ENCODE data around the gene WDR38.

Gene WDR38

DNA sequence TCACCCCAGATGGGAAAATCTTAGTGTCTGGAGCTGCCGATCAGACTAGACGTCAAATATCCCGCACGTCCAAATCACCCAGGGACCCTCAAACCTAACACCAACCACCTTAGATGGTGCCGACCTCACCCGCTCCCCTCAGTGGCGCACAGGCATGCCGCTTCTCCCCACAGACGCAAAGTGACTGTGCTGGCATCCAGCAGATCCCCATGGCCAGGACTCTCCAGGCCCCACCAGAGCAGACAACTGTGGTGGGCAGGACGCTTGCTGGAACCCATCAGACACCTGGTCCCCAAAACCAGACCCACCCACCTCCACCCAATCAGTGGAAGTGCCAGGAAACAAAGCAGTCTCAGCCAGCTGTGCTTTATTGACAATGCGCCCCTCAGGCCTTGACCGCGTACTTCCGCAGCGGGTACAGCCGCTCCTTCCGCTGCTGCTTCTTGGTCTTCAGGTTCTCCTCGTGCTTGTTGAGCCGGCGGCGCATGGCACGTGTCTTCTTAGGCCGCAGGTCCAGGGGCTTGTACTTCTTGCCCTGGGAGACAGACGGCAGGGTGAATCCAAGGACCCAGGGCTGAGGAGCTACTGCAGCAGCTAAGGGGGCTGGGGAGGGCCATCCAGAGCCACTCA is 4.4 kb downstream of the WDR38 start:
- no peak for DNase-seq (ENCODE audit: low read depth, low spot score)

DNA sequence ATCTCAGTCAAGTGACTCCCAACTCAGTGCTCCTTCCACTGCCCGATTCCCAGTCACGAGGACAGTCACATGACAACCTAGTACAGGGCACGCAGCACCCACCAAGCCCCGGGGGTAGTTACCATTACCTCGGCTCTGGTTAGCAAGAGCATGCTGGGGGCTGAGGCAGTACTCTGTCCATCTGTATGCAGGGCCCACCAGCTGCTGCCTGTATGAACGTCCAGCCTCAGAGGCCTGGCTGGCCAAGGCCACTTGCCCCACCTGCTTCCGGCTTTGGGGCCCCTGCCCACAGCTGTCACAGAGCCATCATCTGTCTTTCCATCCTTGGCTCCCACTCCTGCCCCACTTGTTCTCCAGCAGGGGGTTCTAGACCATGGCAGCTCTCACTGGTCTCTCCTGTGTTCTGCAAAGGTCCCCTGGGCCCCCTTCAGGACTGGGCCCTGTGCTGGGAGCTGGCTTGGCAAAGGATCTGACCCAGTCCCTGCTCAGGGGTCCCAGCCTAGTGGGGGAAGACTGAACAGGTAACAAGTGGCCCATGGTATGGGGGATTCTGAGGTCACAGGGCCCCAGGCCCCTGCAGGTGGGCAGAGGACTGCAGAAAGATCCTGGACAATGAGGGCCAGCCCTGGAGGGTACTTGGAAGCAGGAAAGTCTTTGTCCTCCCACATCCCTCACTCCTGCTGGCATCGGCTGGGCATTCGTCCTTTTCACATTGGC is 5.2 kb downstream of the WDR38 start:
- DNase-seq (ENCODE audit: low read depth, low spot score), result no peak

DNA sequence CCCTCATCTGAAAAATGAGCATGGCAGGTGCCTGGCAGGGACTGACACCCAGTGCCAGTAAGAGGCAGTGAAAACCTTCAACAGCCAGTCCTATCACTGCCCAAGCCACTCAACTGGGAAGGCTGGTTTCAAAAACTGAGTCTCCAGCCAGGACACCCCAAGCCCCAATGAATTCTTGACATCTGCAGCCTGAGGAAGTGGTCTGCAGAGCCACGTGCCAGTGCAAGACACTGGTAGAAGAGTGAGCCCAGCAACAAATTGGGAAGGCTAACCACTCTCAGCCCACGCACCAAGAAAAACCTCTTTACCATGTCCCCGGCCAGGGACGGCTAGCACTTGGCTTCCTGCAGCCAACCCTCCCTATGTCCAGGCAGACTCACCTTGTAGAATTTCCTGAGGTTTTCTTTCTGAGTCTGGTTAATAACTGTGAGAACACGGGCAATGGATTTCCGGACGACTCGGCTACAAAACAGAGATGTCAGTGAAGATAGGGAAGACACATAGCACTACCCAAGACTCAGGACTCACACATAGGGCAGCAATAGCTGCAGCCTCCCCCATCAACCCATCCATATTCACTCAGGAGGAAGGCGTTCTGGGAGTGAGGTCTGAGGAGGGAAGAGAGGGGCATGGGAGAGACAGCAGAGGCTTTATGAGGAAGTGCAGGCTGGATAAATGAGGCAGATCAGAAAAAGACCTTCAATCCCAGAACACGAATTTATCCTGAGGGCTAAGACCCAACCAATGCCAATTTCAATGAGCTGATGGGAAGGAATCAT is 6.7 kb downstream of the WDR38 start:
- DNase-seq (ENCODE audit: low read depth, low spot score), result no peak

DNA sequence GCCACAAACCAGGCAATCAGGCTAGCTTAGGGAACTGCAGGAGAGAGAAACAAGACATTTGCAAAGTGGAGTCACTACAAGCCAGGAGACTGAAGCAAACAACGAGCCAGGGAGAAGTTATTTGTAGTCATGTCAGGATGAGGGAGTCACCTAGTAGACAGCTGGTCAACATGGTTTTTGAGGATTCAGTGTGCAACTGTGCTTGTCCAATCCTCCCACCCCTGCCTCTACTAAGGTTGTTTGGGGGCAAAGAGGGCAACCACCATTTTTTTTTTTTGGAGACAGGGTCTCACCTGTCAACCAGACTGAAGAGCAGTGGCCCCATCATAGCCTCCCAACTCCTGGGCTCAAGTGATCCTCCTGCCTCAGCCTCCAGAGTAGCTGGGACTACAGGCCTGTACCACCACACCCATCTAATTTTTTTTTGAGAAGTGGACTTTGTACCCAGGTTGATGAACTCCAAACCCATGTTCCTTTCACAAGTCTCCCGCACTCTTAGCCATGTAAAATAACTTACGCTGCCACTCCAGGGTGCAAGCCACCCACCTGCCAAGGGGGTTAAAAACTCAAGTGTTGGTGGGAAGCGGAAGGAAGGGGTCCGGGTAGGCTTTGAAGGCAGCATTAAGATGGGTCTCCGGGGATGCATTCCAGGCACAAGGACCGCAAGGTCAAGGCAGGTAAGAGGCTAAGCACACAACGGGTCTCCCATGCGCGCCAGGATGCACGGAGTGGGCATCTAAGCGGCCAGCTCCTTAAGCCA is 7.5 kb downstream of the WDR38 start:
- DNase-seq (ENCODE audit: low read depth, low spot score), result no peak

DNA sequence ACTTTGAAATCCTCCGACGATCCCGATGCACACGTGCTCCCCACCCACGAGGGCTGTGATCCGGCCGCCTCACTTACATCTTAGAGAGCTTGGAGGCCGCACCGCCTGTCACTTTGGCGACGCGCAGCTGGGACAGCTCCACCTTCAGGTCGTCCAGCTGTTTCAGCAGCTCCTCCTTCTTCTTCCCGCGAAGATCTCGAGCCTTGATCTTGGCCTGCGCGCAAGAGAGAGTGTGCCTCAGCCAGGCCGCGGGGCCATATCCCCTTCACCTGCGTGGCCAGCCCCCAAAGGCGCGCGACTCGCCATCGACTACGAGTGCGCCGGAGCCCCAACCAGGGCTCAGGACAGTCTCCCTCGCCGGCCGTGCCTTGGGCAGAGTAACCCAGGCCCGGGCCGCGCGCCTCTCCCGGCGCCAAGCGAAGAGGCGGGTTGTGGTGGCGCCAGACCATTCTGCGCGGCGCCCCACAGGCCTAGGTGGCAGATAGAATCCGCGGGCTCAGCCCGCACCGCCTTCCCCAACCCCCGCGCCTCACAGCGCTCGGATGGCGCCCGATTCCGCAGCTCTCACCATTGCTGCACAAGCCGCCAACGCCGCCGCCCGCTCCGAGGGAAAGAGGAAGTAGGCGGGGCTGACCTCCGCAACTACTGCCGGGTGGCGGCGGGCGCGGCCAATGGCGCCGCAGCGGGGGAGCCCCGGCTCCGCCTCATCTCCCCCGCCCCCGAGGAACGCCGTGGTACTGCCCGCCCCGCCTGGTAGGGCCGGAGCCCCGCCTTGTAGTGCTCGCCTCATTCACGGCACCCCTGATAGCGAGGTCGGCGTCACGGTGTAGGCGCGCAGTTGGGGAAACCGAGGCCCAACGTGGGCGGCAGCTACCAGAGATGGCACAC is 8.3 kb downstream of the WDR38 start, which contains the start of the genes ARPC5L and RPL35:
Gene ARPC5L, plus strand, starts transcription at position 789 of the 888 bp plus-strand sequence. CDS start 7,161 bp downstream, outside the sequence.
Gene RPL35, minus strand, starts transcription at position 616 of the 888 bp plus-strand sequence. Its CDS starts 45 bp downstream, at position 571.
- DNase-seq (ENCODE audit: low read depth, low spot score), result no peak

DNA sequence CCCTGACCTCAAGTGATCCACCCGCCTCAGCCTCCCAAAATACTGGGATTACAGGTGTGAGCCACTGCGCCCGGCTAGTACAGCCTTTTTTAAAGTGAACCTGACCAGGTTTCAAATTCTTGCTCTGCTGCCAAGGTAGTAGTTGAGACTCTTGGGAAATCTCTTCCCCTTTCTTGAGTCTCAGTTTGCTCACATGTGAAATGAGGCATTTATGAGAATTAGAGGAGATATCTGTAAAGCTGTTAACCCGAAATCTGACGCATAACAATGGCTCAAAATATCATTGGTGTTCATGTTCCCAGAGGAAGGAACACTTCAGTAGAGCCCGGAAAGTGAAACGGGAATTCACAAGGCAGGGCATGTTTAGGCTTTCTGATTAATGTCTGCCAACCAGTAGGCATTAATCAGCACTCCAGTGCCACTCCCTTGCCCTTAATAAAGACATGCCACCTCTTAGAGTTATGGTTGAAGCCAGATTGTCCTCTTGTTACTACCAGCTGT is 10.2 kb downstream of the WDR38 start:
- no peak for DNase-seq (ENCODE audit: low read depth, low spot score)

DNA sequence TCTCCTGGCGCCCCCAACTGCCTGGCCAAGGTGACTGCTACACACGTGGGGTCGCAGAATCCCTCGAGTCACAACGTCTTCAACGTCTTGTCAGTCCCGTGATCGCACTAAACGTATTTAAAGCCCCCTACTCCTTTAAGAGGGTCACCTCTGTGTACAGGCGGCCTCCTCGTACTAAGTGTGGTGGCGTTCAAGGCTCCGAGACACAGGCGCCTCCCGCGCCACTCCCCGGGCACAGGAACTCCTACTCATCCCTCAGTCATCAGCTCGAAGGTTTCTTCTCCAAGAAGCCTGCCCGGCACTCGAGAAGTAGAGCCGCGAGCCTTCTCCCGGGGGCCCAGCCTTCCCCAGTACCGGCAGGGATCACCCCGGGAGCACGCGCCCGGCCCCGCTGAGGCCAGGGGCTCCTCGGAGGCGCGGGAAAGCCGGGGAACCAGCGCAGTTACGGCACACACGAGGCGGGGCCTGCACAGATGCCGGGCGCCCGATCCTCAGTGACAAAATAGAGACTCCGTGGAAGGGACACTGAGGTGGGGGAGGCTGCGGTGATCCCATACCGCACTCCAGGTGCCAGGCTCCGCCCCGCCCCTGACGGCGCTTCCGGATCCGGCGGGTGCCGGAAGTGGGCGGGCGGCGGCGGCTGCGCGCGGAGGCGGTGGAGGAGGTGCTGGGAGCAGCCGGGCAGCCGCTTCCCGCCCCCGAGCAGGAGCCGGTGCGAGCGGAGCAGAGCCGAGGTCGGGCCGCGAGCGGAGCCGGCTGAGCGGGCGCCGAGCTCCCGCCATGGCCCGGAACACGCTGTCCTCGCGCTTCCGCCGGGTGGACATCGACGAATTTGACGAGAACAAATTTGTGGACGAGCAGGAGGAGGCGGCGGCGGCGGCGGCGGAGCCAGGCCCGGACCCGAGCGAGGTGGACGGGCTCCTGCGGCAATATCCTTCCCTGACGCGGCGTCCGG is 15.5 kb downstream of the WDR38 start:
- DNase-seq (ENCODE audit: low read depth, low spot score), result no peak

DNA sequence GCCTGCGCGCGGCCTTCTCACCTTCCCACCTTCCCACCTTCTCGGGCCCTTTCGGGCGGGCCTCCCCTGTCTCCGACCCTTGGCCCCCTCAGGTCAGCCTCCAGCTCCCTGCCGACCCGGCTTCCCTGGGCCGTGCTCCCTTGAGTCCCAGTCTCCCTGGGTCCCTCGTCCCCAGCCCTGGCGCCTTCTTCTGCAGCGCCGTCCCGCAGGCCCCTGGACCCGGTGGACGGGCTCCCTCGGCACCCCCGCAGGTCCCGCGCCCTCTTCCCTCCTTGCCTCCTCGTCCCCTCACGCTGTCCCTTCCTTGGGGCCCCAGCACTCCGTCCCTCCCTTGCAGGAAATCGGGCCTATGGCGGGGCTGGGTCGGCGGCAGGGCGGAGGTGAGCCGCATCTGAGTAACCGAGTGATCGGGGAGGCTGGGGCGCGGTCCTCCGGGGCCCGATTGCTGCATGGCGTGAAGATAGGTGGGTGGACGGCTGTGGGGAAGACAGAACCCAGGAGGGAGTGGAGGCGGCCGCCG is 16.3 kb downstream of the WDR38 start:
- DNase-seq (ENCODE audit: low read depth, low spot score), result no peak

DNA sequence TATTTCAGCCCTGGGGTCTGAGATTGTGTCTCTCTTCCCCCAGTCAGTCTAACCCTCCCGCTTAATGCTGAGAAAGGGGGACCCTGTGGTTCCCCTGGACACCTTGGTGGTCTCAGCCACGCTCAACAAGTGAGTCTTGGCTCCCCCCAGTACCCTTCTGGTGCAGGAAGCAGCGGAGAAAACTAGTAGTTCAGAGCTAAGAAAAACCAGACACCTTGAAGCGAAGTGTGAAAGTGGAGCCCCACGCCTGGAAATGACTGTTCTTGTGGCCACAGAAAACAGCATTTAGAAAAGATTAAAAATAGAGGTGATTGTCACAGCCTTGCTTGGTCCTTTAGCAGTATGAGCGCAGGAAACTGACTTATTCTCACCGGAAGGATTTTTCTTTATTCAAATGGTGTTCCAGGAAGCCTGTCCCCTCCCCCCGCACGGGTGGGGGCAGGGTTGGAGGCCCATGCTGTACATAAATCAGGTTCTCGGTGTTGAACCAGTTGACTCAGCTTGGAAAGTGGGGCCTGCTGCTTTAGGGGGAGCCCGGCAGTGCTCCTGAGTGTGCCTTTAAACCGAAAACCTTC is 16.8 kb downstream of the WDR38 start:
- no peak for DNase-seq (ENCODE audit: low read depth, low spot score)

DNA sequence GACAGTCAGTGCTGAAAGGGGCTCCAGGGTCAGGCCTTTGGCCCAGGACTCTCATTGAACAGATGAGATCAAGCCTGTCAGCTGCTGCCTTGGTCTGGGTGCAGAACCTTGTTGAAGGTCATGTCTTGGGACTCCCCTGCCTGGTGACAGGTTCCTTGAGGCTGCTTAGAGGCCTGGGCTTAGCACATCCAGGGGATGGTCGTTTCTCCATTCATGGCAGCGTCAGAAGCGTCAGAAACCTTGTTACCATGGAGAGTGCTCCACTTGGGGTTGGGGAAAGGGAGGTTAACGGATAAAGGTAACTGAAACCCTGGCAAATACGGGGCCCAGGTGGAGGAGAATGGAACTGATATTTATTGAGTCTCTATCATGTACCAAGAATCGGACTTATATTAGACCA is 17.5 kb downstream of the WDR38 start:
- DNase-seq (ENCODE audit: low read depth, low spot score), result no peak

DNA sequence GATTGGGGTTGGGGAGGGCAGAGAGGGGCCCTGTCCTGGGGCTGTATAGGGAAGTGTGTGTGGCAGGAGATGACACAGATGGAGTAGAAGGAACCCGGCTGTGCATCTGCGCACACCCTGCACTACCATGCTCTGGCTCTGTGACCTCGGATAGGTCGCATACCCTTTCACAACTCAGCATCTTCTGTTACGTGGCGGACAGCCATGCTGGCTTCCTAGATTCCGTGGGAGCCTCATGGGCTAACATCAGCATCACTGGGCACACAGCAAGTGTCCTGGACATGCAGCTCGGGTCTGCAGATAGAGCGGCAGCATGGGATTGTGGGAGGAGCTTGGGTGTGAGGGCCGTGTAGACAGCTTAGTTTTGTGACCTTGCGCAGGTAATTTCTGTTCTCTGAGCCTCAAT is 17.9 kb downstream of the WDR38 start:
- DNase-seq (ENCODE audit: low read depth, low spot score), result no peak

DNA sequence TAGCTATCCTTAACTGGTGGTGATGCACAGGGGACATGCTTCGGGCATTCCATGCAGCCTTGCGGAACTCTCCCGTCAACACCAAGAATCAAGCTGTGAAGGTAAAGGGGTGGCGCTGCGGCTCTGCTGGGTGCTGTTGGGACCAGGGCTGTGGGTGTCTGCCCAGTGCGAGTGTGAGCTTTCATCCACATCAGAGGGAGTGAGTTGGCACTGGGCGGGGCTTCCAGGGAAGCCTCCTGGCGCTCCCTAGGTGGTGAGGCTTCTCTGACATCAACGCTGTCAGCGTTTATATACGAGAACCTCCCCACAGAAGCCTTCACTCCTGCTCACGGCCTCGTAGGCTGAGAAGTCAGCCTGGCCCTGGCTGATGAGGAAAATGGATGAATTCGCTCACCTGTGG is 20.4 kb downstream of the WDR38 start:
- no peak for DNase-seq (ENCODE audit: low read depth, low spot score)

DNA sequence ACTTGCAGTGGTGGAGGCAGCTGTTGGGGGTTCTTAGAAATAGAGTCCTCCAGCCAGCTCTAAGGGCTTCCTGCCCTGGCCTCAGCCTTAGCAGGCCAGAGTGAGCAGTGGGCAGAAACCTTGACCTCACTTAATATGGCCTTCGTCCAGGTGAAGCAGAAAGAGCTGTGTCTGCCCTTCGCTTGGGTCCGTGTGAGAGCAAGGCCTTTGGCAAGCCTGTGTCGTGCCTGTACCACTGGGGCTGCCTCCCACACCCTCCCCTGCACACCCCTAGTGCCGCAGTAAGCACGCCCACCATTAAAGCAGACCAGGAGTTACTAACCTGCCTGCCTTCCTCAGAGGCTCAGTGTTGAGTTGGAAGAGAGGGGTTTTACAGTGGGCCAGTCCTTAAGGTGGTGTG is 22.2 kb downstream of the WDR38 start:
- no peak for DNase-seq (ENCODE audit: low read depth, low spot score)

DNA sequence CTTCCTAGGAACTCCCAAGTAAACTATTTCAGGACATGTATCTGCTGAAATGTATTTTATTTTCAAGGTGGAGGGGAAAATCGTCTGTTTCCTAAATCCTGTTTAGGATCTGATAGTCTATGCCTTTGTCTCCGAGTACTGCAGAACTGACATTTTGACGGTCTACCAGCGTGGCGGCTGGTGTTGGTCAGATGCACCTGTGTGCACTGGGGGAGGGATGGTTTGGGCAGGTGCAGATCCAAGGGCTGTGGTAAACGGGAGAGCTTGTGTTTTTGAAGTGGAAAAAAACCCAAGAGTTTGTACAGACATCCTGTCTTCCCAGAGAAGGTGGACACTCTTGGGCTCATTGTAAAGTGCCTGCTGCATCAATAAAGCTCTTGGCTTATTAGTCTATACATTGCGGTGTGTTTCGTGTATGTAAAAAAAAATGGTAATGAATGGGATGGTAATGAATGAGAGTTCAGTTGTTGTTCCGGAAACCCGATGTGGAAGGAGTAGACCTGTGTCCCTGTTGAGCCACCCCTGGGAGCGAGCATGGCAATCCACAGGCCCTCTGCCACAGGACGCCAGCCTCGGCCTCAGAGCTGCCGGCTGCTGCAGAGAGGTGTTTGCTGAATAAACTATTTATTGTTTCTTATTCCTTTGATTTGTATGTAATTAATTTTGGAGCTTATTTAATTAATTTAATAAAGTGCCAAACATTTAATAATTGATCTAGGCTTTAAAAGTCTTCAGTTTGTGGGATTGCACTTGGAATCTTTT is 23.9 kb downstream of the WDR38 start:
- DNase-seq (ENCODE audit: low read depth, low spot score), result no peak

DNA sequence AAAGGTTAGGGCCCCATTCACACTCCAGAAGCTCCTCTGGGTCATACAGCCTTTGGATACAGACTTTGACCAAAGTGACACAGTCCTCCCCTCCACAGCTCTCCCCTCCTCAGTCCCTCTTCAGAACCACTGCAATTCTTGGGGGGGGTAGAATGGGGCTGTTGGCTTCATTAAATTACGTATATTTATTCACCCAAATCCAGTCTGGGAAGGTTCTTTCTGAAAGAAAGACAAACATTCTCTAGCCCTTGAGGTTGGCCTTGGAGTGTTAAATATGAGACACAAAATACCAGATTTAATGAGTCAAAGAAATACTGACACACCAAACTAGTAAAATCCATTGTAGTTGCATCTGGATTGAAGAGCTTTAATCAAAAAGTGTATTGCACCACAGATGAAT is 24.8 kb downstream of the WDR38 start:
- no peak for DNase-seq (ENCODE audit: low read depth, low spot score)

DNA sequence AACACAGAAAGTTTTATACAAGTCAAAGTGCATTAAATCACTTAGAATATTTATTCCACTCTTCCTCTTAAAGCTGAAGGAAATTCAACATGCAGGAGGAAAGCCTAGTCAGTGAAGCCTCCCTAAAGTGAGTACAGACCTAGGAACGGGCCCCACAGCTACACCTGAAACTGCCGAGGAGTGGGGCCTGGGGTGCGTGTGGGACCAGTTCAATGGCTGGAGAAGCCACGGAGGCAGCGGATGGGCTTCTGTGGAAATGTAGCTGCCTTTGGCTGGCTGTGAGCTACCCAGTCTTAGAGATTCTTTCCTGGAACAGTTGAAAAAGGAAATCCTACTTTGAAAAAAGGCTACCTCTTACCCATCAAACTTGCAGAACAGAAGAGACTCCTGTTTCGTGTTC is 25.3 kb downstream of the WDR38 start:
- no peak for DNase-seq (ENCODE audit: low read depth, low spot score)

DNA sequence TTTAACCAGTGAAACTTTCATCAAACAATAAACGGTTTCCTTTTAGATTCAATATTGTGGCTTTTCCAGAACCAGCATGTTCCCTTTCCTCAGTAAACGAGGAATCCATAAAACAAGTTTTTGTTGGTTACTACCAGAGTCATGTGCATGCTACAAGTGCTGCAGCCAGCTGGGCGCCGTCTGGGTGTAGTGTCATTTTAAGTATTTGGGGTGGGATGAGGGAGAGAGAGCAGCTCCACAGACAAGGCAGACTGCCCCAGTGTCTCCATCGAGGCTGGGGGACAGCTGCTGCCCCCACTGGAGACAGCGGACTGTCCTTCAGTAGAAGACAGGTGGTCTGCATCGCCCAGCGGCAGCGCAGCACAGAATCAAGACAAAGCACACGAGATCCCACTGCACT is 26.0 kb downstream of the WDR38 start:
- DNase-seq (ENCODE audit: low read depth, low spot score), result no peak

DNA sequence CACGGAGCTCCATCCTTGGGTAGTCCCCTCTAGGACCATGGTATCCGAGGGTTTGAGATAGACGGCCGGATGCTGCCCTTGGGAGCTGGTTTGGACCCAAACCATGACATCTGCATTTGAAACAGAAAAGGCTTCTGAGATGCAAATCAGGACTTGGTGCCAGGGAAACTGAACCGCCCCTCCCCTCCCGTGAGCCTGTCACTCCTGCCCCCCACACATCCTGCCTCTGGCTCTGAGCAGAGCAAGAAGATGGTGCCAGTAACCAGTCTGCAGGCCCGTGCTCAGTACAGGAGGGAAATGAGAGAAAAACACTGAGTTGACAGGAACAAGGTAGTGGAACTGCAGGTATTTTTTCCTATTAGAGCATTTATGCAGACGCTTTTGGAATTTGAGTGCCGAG is 27.2 kb downstream of the WDR38 start:
- DNase-seq (ENCODE audit: low read depth, low spot score), result no peak

Measured in iPS DF 19.7 (cell line).